SK-N-SH treated with all-trans-retinoic acid at 6 μM for 48 hours (cell line): ENCODE results near the gene TPBGL.

Experiments
- PPARA ChIP-seq: fragments of 250-450 bp; sonication (Bioruptor Pico); IDR thresholded peaks from 2 replicates; pipeline ENCODE4 v1.5.0; 2020; ENCODE audit warnings: mild to moderate bottlenecking, borderline replicate concordance
- TOX ChIP-seq: fragments of 250-450 bp; sonication (Bioruptor Pico); IDR thresholded peaks from 2 replicates; pipeline ENCODE4 v1.8.0; 2021; ENCODE audit warnings: mild to moderate bottlenecking, moderate library complexity, borderline replicate concordance
- ZC3H10 ChIP-seq: fragments of 250-450 bp; sonication (Bioruptor Pico); IDR thresholded peaks from 2 replicates; pipeline ENCODE4 v1.5.1; 2021; ENCODE audit warnings: mild to moderate bottlenecking, moderate library complexity

GRCh38 chr11:75279273-75279672, 38.7 kb downstream of the TPBGL start:
- no peak for TF ChIP-seq TOX (CRISPR knock-in tag)
- TF ChIP-seq PPARA (CRISPR knock-in tag), result no peak
- no peak for TF ChIP-seq ZC3H10 (CRISPR knock-in tag)
